ENCODE results near the gene UBR7. TPM values are rescaled to one million over a fixed set of nuclear protein-coding genes. Genes with fewer than 3 reads are reported as not detected.
"Not testable (repeated sequence)": the region's sequence is repeated elsewhere in the genome, so short reads cannot be mapped to it uniquely, and the experiment has no call there.

The UBR7 gene, protein sequence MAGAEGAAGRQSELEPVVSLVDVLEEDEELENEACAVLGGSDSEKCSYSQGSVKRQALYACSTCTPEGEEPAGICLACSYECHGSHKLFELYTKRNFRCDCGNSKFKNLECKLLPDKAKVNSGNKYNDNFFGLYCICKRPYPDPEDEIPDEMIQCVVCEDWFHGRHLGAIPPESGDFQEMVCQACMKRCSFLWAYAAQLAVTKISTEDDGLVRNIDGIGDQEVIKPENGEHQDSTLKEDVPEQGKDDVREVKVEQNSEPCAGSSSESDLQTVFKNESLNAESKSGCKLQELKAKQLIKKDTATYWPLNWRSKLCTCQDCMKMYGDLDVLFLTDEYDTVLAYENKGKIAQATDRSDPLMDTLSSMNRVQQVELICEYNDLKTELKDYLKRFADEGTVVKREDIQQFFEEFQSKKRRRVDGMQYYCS
- 29.2 and 38.1 TPM in 2 replicates for total RNA-seq (2014; rRNA removed; shearing (Covaris generic))
- polyA plus RNA-seq (2014; cell fraction: nucleus; rRNA removed), result 29.4 and 29.5 TPM in 2 replicates

DNA sequence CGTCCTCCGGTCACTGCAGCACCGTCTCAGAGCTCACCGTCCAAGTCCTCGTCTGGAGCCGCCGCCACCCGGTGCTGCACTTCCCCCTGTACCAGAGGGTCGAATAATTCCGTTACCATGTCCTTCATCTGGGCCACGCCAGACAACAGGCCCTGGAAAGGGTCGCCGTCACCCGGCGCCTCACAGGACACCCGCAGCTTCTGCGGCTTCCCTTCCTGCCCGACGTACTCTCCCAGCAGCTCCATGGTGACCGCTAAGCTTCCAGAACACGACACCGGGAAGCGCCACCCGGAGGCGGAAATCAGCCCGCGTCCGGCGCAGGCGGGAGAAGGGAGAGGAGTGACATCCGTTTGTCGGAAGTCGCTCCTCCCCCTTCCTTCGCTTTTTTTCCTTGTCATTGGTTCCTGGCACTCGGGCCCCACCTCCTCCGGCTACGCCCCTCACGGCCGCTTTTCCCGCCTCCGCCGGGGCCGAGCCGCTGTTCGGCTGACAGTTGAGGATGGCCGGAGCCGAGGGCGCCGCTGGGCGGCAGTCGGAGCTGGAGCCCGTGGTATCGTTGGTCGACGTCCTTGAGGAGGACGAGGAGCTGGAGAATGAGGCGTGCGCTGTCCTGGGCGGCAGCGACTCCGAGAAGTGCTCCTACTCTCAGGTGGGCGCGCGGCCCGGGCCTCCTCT lies at the start of gene UBR7, which contains the start of gene GON7:
Gene UBR7, plus strand, starts transcription at position 464 of the 675 bp plus-strand sequence. Its CDS starts 36 bp downstream, at position 500.
Gene GON7, minus strand, starts transcription at position 273 of the 675 bp plus-strand sequence. Its CDS starts 28 bp downstream, at position 245.
- DNase-seq (ENCODE audit: extremely low read depth, low read depth), result peak; percentile 98

DNA sequence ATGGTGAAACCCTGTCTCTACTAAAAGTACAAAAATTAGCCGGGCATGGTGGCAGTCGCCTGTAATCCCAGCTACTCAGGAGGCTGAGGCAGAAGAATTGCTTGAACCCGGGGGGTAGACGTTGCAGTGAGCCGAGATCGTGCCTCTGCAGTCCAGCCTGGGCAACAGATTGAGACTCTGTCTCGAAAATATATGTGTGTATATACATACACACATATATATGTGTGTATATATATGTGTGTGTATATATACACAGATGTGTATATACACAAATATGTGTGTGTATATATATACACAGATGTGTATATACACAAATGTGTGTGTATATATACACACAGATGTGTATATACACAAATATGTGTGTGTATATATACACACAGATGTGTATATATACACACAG lies 48.7 kb upstream of the UBR7 start:
- not testable (repeated sequence) for DNase-seq (ENCODE audit: extremely low read depth, low read depth)

DNA sequence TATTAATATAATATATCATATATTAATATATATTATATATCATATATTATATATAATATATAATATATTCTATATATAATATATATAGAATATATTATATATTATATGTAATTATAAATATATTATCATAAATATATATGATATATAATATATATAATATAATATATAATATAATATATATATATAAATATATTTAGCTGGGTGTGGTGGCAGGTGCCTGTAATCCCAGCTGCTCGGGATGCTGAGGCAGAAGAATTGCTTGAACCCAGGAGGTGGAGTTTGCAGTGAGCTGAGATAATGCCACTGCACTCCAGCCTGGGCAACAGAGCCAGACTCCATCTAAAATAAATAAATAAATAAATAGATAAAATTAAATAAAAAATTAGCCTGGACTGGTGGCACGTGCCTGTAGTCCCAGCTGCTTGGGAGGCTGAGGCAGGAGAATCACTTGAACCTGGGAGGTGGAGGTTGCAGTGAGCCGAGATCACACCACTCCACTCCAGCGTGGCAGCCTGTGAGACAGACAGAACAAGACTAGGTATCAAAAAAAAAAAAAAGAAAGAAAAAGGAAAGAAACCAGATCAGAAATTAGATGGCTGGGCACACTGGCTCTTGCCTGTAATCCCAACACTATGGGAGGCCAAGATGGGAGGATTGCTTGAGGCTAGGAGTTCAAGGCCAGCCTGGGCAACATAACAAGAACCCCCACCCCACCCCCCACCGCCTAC lies 47.3 kb upstream of the UBR7 start:
- not testable (repeated sequence) for DNase-seq (ENCODE audit: extremely low read depth, low read depth)

DNA sequence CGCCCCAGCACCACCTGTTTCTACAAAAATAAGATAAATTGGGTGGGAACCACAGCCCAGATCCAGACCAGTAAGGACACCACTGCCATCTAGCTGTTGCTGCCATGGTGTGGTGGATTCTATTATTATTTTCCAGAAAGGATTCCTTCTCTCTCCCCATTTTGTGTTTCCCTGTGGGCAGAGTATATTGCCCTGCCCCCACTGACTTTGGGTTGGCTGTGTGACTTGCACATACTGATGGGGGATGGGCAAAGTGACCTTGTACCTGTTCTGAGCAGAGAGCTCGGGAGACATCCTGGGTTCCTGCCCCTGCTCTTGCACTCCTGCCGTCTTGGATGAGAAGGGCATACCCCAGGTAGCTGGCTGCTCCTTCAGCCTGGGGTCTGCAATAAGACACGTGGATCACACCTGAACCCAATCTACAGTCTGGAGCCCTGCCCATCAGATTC lies 46.7 kb upstream of the UBR7 start:
- peak; percentile 75 for DNase-seq (ENCODE audit: extremely low read depth, low read depth)

DNA sequence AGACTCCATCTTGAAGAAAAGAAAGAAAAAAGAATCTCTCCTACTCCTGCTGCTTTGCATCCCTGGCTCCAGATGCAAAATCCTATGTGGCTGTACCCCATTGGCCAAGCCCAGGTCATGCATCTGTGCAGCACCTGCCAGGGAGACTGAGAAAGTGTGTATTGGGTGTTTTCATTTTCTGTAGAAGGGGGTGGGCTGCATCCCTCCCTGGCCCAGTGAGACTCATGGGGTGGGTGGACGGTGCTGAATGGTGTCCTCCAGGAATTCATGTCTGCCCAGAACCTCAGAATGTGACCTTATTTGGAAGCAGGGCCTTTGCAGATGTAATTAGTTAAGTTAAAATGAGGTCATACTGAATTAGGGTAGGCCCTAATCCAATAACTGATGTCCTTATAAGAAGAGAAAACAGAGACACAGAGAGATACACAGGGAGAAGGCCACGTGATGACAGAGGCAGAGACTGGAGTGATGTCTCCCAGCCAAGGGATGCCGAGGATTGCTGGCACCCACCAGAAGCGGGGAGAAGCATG lies 45.6 kb upstream of the UBR7 start:
- no peak for DNase-seq (ENCODE audit: extremely low read depth, low read depth)

DNA sequence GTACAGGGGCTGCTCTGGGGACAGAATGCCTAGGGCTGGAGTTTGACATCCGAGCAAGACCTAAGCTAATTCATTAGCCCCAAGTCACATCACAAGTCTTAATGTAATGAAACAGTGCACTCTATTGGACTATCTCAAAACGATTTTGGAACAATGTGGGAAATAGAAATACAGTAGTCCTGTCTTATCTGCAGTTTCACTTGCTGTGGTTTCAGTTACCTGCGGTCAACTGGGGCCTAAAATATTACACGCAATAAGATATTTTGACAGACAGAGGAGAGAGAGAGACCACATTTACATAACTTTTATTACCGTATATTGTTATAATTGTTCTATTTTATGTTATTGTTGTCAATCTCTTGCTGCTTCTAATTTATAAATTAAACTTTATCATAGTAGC lies 43.5 kb upstream of the UBR7 start:
- DNase-seq (ENCODE audit: extremely low read depth, low read depth), result peak; percentile 38

DNA sequence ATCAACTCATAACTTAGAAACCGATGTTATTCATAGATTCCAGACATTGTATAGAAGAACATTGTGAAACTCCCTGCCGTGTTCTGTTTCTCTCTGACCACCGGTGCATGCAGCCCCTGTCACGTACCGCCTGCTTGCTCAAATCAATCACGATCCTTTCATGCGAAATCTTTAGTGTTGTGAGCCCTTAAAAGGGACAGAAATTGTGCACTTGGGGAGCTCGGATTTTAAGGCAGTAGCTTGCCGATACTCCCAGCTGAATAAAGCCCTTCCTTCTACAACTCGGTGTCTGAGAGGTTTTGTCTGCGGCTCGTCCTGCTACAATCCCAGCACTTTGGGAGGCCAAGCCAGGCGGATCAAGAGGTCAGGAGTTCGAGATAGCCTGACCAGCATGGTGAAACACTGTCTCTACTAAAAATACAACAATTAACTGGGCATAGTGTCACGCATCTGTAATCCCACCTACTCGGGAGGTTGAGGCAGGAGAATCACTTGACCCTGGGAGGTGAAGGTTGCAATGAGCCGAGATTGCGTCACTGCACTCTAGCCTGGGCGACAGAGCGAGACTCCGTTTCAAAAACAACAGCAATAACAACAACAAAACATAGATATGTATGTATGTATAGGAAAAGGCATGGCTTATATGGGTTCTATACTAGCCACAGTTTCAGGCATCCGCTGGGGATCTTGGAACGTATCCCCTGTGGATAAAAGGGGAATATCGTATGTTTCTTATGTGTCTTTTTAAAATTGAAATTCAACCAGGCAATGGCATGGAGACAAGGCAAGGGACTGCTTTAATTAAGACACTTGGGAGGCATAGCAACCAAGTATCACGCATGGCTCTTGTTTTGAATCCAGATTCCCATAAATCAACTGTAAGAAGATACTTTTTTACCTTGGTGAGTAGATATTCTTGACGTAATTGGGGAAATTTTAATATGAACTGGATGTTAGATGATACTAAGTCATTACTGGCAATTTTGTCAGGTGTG lies 41.5 kb upstream of the UBR7 start:
- not testable (repeated sequence) for DNase-seq (ENCODE audit: extremely low read depth, low read depth)

DNA sequence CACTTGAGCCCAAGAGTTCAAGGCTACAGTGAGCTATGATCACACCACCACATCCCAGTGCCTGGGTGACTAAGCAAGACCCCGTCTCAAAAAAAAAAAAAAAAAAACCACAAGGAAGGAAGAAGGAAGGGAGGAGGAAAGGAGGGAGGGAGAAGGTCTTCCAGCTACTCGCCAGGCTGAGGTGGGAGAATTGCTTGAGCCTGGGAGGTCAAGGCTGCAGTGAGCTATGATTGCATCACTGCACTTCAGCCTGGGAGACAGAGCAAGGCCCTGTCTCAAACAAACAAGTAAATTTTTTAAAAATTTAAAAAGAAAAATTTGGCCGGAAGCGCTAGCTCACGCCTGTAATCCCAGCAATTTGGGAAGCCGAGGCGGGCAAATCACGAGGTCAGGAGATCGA lies 38.4 kb upstream of the UBR7 start:
- not testable (repeated sequence) for DNase-seq (ENCODE audit: extremely low read depth, low read depth)

DNA sequence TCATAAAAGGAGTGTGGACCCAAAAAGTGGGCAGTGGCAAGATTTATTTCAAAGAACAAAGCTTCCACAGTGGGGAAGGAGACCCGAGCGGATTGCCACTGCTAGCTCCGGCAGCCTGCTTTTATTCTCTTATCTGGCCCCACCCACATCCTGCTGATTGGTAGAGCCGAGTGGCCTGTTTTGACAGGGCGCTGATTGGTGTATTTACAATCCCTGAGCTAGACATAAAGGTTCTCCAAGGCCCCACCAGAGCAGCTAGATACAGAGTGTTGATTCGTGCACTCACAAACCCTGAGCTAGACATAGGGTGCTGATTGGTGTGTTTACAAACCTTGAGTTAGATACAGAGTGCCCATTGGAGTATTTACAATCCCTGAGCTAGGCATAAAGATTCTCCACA lies 37.4 kb upstream of the UBR7 start:
- DNase-seq (ENCODE audit: extremely low read depth, low read depth), result not testable (repeated sequence)

DNA sequence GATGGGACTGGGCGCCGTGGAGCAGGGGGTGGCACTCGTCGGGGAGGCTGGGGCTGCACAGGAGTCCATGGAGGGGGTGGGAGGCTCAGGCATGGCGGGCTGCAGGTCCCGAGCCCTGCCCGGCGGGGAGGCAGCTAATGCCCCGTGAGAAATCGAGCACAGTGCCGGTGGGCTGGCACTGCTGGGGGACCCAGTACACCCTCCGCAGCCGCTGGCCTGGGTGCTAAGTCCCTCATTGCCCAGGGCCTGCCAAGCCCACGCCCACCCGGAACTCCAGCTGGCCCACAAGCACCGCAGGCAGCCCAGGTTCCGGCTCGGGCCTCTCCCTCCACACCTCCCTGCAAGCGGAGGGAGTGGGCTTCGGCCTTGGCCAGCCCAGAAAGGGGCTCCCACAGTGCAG lies 36.9 kb upstream of the UBR7 start:
- not testable (repeated sequence) for DNase-seq (ENCODE audit: extremely low read depth, low read depth)

DNA sequence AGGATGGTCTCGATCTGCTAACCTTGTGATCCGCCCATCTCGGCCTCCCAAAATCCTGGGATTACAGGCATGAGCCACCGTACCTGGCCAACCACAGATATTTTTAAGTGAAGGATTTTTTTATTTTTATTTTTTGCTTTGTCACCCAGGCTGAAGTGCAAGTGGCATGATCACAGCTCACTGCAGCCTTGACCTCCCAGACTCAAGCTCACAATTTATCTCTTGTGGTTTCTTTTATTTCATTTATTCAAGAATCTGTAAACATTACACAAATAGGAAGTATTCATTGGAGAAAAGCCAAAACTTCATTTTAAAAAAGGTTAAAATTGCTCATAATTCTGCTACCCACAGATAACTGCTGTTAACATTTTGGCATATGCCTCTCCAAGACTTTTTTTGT lies 35.7 kb upstream of the UBR7 start:
- DNase-seq (ENCODE audit: extremely low read depth, low read depth), result no peak

DNA sequence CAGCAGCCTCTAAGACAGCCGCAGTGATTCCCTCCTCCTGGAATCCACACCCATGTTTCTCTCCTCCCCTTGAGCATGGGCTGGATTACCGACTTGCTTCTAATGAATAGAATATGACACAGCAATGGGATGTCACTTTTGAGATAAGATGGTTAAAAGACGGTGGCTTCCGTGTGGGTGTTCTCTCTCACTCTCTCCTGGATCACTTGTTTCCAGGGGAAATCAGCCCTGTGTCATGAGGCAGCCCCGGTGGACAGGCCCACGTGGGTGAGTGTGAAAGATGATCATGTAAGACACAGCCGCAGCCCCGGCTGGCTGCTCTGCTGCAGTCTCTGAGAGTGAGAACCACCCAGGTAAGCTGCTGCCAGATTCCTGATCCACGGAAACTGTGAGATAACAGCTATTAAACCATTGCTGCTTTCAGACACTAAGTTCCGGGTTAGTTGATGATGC lies 33.1 kb upstream of the UBR7 start:
- DNase-seq (ENCODE audit: extremely low read depth, low read depth), result peak; percentile 52

DNA sequence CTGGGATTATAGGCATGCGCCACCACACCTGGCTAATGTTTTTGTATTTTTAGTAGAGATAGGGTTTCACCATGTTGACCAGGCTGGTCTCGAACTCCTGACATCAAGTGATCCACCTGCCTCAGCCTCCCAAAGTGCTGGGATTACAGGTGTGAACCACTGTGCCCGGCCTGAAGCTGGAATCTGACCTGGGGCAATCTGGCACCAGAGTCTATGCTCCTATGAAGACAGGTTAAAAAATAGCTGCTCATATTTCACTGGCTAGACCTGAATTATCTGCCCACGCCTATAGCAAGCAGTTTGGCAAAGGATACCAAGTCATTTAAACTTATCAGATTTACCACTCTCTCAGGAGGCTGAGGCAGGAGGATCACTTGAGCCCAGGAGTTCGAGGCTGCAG lies 32.3 kb upstream of the UBR7 start:
- DNase-seq (ENCODE audit: extremely low read depth, low read depth), result not testable (repeated sequence)

DNA sequence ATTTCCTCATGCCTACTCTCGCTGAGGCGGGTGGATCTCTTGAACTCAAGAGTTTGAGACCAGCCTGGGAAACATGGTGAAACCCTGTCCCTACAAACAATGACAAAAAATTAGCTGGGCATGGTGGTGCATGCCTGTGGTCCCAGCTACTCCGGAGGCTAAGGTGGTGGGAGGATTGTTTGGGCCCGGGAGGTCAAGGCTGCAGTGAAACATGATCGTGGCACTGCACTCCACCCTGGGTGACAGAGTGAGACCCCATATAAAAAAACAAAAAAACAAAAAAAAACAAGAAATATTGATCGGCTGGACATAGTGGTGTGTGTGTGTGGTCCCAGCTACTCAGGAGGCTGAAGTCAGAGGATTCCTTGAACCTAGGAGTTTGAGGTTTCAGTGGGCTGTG lies 31.6 kb upstream of the UBR7 start:
- DNase-seq (ENCODE audit: extremely low read depth, low read depth), result no peak

DNA sequence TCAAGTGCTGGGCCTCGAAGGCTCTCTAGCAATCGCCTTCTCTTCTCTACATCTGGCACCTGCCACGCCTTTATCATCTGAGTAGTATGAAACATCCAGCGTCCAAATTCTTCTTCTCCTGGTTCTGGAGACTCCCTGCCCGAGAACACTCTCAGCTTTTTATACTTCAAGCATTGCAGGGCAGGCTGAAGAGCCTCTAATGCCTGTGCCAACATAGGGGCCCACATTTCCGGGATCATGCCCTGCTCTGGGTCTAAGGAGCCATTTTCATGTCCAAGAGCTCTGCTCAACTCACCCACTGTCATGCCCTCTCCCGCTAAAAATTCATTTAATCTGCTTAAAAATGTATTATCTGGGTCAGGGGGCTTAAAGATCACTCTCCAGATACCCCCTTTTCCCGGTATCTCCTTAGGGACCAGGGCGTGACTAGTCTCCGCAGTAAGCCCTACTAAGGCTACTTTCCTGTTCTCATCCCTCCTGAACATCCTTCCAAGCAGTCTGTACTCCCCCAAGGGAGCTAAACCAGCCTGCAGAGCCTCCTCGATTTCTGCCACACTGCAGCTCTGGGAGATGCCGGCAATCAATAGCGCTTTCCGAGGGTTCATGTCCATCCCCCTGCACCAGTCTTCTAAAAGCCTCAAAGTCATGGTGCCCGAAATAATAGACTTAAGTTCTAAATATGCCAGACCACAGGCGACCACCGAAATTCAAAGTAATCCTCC lies 23.3 kb upstream of the UBR7 start:
- DNase-seq (ENCODE audit: extremely low read depth, low read depth), result no peak

DNA sequence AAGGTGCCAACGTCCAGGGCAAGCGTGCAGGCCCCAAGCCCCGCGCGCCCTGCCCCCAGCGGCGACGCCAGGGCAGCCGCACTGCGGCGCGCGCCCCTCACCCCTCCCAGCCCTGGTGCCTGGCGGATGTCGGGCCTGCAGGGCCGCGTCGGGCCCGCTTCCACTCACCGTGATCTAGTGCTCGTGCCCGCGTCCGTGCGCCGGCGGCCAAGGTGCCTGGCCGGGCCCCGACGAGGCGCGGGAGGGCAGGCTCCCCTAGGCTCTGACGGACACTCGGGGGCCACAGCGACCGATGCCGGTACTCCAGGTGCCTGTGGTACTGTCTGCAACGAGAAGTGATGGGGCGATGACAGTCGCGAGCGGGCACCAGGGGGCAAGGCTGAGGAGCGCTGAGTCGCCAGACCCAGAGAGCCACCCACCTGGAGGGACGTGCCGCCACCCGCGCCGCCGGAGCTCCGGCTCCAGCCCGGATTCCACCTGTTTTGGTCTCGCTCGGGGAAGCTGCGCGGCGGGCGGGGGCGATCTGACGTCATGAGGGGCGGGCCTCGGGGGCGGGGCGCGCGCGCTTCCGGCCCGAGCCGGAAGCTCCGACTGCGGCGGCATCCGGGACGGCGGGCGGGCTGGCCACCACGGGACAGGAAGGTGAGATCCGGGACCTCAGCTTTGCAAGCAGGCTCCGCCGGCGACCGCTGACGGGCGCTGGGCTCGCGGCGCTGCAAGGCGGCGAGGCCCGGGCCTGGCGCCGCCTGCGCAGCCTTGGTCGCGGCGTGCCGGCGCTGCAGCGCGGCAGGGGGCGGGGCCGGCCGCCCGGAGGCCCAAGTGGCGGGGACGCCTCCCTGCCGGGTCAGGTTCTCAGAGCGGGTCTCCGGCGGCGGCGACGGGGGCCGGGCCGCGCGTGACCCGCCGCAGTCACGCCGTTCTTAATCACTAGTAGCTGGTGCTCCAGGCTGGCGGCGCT lies 22.4 kb upstream of the UBR7 start, which contains the start of the genes LYSET and MOAP1:
Gene LYSET, plus strand, starts transcription at position 927 of the 958 bp plus-strand sequence. CDS start 89 bp downstream, outside the sequence.
Gene MOAP1, minus strand, starts transcription at position 507 of the 958 bp plus-strand sequence. CDS start 655 bp downstream, outside the sequence.
- DNase-seq (ENCODE audit: extremely low read depth, low read depth), result peak; percentile 80

DNA sequence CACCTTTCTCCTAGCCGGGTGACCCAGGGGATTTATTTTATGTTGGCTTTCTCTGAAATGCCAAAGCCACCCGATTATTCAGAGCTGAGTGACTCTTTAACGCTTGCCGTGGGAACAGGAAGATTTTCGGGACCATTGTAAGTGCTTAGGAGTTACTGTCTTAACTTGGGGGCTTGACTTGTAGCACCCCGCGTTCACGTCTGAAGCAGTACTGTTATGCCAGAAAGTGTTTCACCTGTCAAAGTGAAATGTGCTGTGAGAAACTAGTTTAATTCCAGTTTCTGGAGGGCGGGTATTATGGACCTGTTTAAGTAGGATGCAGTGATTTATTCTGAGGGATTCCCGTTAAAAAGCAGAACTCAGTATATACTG lies 21.7 kb upstream of the UBR7 start:
- no peak for DNase-seq (ENCODE audit: extremely low read depth, low read depth)

Data from NCI-H460 (cell line).